Activated B cell treated with CpG ODN at 0.5 μM for 24 hours (primary cell): Measurements from ENCODE around the gene PRUNE1. TPM values are rescaled to one million over a fixed set of nuclear protein-coding genes. Genes with fewer than 3 reads are reported as not detected.
A peak's percentile ranks its signal among the peaks of the same experiment; 100 is the strongest.

ENCODE experiments used
- ATAC-seq: fragments of 200-7000 bp; cut with Tn5 transposase; one replicate; pipeline ENCODE4 v1.10.0; 2021; ENCODE audit warnings: low read depth, mild to moderate bottlenecking, moderate library complexity
- CTCF ChIA-PET: fragments of 350-600 bp; sonication (Branson Sonifier 250); formaldehyde crosslinking; loops from one replicate; lab custom pipeline; 2021; ENCODE audit warnings: antibody characterized with exemption; lab: Charles Lee
- POLR2A ChIA-PET: fragments of 350-600 bp; sonication (Branson Sonifier 250); formaldehyde crosslinking; loops from one replicate; lab custom pipeline; 2021; ENCODE audit warnings: antibody characterized with exemption; lab: Charles Lee
- DNase-seq: peaks from one replicate; pipeline ENCODE4 v3.0.0; 2022
- H3K27ac Mint-ChIP-seq: one replicate; pipeline ENCODE4 v1.8.0; 2020; ENCODE audit warnings: mixed read lengths
- H3K27me3 Mint-ChIP-seq: one replicate; pipeline ENCODE4 v1.8.0; 2021; ENCODE audit warnings: mixed read lengths
- H3K36me3 Mint-ChIP-seq: one replicate; pipeline ENCODE4 v1.8.0; 2021; ENCODE audit warnings: low read depth, mixed read lengths
- H3K4me1 Mint-ChIP-seq: one replicate; pipeline ENCODE4 v1.8.0; 2021; ENCODE audit warnings: mixed read lengths
- H3K4me3 Mint-ChIP-seq: one replicate; pipeline ENCODE4 v1.8.0; 2020; ENCODE audit warnings: mild to moderate bottlenecking, mixed read lengths
- H3K9me3 Mint-ChIP-seq: one replicate; pipeline ENCODE4 v1.8.0; 2020; ENCODE audit warnings: mixed read lengths
- intact Hi-C: fragments of 100-400 bp; cut with micrococcal nuclease; formaldehyde crosslinking; loops from one replicate; pipeline ENCODE4 v1.15.1; 2024
- total RNA-seq: library from RNA; stranded (reverse); gene quantifications from 2 replicates; pipeline ENCODE4 v1.2.3, GENCODE V29; 2022
- TF ChIP-seq, protein P1 (sequence below): fragments of 200-600 bp; IDR thresholded peaks from one replicate; pipeline ENCODE4 v1.8.0; 2022; ENCODE audit warnings: antibody characterized with exemption, mild to moderate bottlenecking

The PRUNE1 gene
- total RNA-seq, 1 donor from 2014 or later, result 14.2 TPM

GRCh38 chr1:150995896-150996295 lies 12.4 kb upstream of the PRUNE1 start:
- no peak overlapping the region for H3K27ac Mint-ChIP-seq
- no peaks in the 10 kb centered on the region for H3K27me3 Mint-ChIP-seq
- CTCF ChIA-PET, result interaction anchor here (0.6 to 2.6 kb wide), 16 partner anchors 9 to 744 kb away, joined by 3 to 19 read pairs (median 4); partner anchors contain the start of genes ANXA9 and MINDY1
- H3K9me3 Mint-ChIP-seq, result no peaks in the 10 kb centered on the region
- peak; percentile 34 for ATAC-seq
- intact Hi-C loops, result loop anchor here (1.0 kb wide), 1 partner anchor 532 kb away; no protein-coding TSS in a partner anchor
- H3K4me1 Mint-ChIP-seq, result no peaks in the 10 kb centered on the region
- no peak for DNase-seq
- POLR2A ChIA-PET, result interaction anchor here (1.5 kb wide), 1 partner anchor 11 kb away, joined by 4 read pairs; the partner anchor contains the start of gene MINDY1
- H3K4me3 Mint-ChIP-seq, result no peak overlapping the region
- TF ChIP-seq, protein P1, sequence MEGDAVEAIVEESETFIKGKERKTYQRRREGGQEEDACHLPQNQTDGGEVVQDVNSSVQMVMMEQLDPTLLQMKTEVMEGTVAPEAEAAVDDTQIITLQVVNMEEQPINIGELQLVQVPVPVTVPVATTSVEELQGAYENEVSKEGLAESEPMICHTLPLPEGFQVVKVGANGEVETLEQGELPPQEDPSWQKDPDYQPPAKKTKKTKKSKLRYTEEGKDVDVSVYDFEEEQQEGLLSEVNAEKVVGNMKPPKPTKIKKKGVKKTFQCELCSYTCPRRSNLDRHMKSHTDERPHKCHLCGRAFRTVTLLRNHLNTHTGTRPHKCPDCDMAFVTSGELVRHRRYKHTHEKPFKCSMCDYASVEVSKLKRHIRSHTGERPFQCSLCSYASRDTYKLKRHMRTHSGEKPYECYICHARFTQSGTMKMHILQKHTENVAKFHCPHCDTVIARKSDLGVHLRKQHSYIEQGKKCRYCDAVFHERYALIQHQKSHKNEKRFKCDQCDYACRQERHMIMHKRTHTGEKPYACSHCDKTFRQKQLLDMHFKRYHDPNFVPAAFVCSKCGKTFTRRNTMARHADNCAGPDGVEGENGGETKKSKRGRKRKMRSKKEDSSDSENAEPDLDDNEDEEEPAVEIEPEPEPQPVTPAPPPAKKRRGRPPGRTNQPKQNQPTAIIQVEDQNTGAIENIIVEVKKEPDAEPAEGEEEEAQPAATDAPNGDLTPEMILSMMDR, result no peak
- peaks cover 26% of the 10 kb centered on the region for H3K36me3 Mint-ChIP-seq

DNA sequence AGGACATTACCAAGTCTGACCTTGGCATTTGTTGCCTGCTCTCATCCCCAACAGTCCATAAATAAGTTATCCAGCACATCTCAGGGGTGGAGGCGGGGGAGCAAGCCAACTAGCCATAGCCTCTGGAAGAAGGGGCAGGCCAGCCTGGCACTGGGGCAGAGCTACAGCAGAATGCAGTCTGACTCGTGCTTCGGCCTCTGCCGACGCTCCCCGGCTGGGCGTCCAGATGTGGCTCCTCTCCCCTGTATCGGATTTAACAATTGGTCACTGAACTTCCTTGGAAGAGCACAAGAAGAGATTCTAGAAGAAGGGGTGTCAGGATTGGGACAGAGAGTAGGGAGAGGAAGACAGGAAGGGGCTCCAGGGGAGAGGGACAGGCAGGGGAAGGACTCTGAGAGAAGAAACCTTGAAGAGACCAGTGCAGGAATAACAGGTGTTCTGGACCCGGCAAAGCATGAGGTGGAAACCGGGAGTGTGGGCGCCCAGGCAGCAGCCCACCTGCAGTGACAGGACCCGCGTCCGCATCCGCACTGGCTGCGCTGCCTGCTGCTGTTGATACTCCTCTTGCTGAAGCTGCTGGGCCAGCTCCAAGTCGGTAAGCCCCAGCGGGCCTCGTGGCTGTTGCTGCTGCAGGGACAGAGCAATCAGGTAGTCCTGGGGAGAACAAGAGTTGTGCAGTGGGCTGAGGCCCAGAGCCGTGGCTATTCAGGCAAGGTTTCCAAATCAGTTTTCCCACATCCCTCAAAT lies 10.9 kb upstream of the PRUNE1 start:
- no peak overlapping the region for H3K4me3 Mint-ChIP-seq

DNA sequence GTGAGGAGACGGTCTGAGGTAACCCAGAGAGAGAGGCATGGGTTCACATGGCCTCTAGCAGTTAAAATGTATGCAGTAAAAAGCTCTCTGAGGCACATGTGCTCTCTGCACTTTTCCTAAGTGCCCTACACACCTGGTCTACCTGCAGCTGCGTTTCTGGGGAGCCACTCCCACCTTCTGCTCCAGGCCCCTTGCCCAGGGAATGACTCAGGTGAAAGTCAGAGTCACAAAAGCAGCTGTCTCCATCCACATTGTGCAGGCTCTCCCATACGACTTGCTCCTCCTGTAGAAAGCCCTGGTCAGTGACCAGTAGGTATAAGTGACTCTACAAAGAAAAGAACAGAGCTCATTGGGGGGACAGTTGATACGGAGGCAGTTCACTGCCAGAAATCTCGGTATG lies 10.3 kb upstream of the PRUNE1 start:
- POLR2A ChIA-PET, result interaction anchor here (0.5 kb wide), 1 partner anchor 853 kb away, joined by 3 read pairs; no protein-coding TSS in a partner anchor
- CTCF ChIA-PET, result interaction anchor here (0.6 to 1.2 kb wide), 3 partner anchors 8 to 158 kb away, joined by 3 to 4 read pairs (median 3); partner anchors contain the start of gene MINDY1

More for the DNA sequence above, 10.9 kb upstream of the PRUNE1 start:
- intact Hi-C loops, result no loop called here
- ChIA-PET CTCF (interaction anchor here (0.6 to 2.2 kb wide), 4 partner anchors 9 to 158 kb away, joined by 3 to 19 read pairs (median 4); partner anchors contain the start of gene MINDY1), POLR2A (no interaction called here)
- DNase-seq (no peak), ATAC-seq (no peak)
- TF ChIP-seq, protein P1, result no peak
- Mint-ChIP-seq H3K27ac (no peak overlapping the region), H3K9me3 (no peaks in the 10 kb centered on the region), H3K4me1 (no peaks in the 10 kb centered on the region), H3K36me3 (peaks cover 30% of the 10 kb centered on the region), H3K27me3 (no peaks in the 10 kb centered on the region)

GRCh38 chr1:150999051-150999674 lies 9.1 kb upstream of the PRUNE1 start:
- H3K9me3 Mint-ChIP-seq, result no peaks in the 10 kb centered on the region
- no peak for ATAC-seq
- no peaks in the 10 kb centered on the region for H3K27me3 Mint-ChIP-seq
- CTCF ChIA-PET, result no interaction called here
- H3K4me1 Mint-ChIP-seq, result peaks cover 15% of the 10 kb centered on the region
- H3K4me3 Mint-ChIP-seq, result no peak overlapping the region
- TF ChIP-seq, protein P1, result no peak
- no peak overlapping the region for H3K27ac Mint-ChIP-seq
- intact Hi-C loops, result no loop called here
- POLR2A ChIA-PET, result interaction anchor here (0.5 kb wide), 1 partner anchor 24 kb away, joined by 5 read pairs; no protein-coding TSS in a partner anchor
- H3K36me3 Mint-ChIP-seq, result peaks cover 33% of the 10 kb centered on the region
- no peak for DNase-seq

More for the DNA sequence above, 10.3 kb upstream of the PRUNE1 start:
- peaks cover 33% of the 10 kb centered on the region for H3K36me3 Mint-ChIP-seq
- no peak overlapping the region for H3K4me3 Mint-ChIP-seq
- H3K27me3 Mint-ChIP-seq, result no peaks in the 10 kb centered on the region
- no peak for ATAC-seq
- H3K4me1 Mint-ChIP-seq, result peaks cover 5% of the 10 kb centered on the region
- intact Hi-C loops, result no loop called here
- TF ChIP-seq, protein P1, result no peak
- no peaks in the 10 kb centered on the region for H3K9me3 Mint-ChIP-seq
- H3K27ac Mint-ChIP-seq, result no peak overlapping the region
- no peak for DNase-seq

GRCh38 chr1:150999926-151000325 lies 8.3 kb upstream of the PRUNE1 start:
- Mint-ChIP-seq H3K27ac (no peak overlapping the region), H3K4me3 (no peak overlapping the region), H3K36me3 (peaks cover 33% of the 10 kb centered on the region), H3K9me3 (no peaks in the 10 kb centered on the region), H3K27me3 (no peaks in the 10 kb centered on the region), H3K4me1 (peaks cover 21% of the 10 kb centered on the region)
- CTCF ChIA-PET, result no interaction called here
- ATAC-seq (no peak), DNase-seq (no peak)
- TF ChIP-seq, protein P1, result no peak
- POLR2A ChIA-PET, result no interaction called here
- intact Hi-C loops, result loop anchor here (10.0 kb wide), 1 partner anchor 255 kb away; the partner anchor contains the start of gene PSMD4
